ENCODE measurements around the gene EPB41L5.
"Not testable (repeated sequence)": the region's sequence is repeated elsewhere in the genome, so short reads cannot be mapped to it uniquely, and the experiment has no call there.

GRCh38 chr2:120022505-120022904 is 9.6 kb downstream of the EPB41L5 start:
- TF ChIP-seq POLR2A (IDR thresholded peaks at IDR 0.05; ENCODE audit: low read length); GATA1 (IDR thresholded peaks at IDR 0.05; ENCODE audit: low read depth, low read length): not testable (repeated sequence)

Data from erythroblast (primary cell).